ENCODE data around the gene SLC43A2.
"Not testable (repeated sequence)": the region's sequence is repeated elsewhere in the genome, so short reads cannot be mapped to it uniquely, and the experiment has no call there.

The SLC43A2 gene

DNA sequence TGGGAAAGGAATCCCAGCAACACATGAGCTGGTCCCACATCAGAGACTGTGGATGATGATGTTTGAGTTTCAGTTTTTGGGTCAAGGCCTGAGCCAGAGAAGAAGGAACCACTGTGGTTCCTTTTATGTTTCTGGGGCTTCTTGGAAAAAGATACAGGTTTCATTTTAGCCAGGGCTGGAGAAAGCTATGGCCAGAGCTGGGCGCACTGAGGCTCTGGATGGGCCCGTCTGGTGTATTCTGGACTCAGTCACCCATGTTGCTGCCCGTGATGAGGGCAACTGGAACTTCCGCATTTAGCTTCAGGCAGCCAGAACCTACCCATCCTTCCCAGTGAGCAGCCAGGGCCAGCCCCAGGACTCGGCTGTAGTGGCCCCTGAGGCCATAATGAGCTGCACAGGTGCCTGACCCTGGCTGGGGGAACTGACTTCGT is 51.0 kb downstream of the SLC43A2 start:
- TF ChIP-seq POLR2AphosphoS5 (IDR thresholded peaks at IDR 0.05; ENCODE audit: low read depth, low read length): no peak
- no peak for TF ChIP-seq TAF1 (IDR thresholded peaks at IDR 0.05; ENCODE audit: borderline replicate concordance, low read depth, low read length)
- no peak for TF ChIP-seq POLR2A (IDR thresholded peaks at IDR 0.05; ENCODE audit: low read depth, low read length)
- FAIRE-seq (no peak), DNase-seq (ENCODE audit: insufficient read length) (no peak)

DNA sequence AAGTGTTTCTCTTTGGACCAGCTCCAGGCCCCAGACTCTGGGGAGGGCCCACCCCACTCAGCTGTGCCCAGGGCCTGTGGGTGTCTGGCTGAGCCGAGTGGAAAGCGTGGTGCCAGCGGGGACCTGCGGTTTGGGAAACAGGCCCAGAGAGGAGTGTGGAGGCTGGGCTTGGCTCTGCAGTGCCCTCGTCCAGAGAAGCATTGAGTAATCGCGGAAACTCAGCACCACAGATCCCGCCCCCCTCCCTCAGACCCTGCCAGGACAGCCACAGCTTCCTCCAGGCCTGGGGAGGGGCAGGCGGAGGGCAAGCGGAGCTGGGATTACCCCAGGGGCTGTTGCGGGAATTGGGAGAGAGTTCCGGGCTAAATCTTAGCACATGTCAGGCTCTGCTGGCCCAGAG is 51.5 kb downstream of the SLC43A2 start:
- DNase-seq (ENCODE audit: insufficient read length): no peak
- no peak for FAIRE-seq
- TF ChIP-seq TAF1 (IDR thresholded peaks at IDR 0.05; ENCODE audit: borderline replicate concordance, low read depth, low read length): no peak
- TF ChIP-seq POLR2AphosphoS5 (IDR thresholded peaks at IDR 0.05; ENCODE audit: low read depth, low read length): no peak
- no peak for TF ChIP-seq POLR2A (IDR thresholded peaks at IDR 0.05; ENCODE audit: low read depth, low read length)

DNA sequence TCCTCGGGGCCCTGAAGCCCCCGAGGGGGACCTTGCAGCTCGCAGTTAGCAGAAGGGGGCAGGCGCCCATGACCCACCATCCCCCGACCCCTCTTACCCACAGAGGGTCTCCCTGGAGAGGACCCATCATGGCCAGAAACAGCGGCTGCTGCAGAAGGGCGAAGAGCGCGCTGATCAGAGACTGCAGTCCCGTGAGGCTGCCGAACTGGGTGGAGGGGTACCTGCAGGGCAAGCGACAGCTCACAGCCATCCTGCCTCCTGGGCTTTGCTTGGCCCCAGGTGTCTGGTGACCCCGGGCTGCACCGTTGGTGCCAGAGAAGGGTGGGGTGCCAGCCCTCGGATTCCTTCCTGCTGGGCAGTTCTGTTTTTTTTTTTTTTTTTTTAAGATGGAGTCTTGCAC is 52.1 kb downstream of the SLC43A2 start:
- no peak for FAIRE-seq
- TF ChIP-seq TAF1 (IDR thresholded peaks at IDR 0.05; ENCODE audit: borderline replicate concordance, low read depth, low read length) (no peak), POLR2AphosphoS5 (IDR thresholded peaks at IDR 0.05; ENCODE audit: low read depth, low read length) (no peak), POLR2A (IDR thresholded peaks at IDR 0.05; ENCODE audit: low read depth, low read length) (no peak)
- DNase-seq (ENCODE audit: insufficient read length): no peak

DNA sequence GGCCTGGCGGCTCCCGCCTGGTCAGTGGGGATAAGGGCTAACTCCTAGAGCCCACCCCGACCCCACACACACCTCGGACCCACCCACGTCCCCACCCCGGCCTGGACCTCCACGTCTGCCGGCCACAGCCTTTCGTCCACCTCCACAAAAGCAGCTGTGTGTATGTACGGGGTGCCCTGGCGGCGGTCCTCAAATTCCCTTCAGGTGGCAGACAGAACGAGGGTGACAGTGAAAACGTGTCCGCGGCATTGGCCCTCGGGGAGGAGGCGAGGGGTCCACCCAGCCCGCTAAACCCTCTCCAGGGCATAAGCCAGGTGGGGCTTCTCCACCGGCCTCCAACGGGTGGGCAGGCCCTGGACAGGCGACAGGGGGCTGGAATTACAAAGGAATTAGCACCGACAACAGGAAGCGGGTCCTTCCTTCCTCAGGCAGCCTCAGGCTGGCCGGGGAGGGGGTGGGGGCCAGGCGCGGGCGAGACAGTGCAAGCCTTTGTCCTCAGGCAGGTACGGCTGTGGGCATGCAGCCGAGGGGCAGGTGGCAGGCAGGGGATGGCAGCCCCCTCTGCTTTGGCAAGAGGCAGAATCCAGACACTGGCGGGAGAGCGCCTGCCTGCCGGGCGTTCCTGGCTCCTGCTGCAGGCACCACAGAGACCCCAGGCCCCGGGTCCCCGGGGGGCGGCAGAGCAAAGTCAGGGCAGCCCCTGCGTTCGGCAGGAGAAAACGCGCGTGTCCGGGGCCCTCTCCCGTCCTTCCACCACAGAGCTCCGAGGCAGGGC is 53.8 kb downstream of the SLC43A2 start:
- no peak for DNase-seq (ENCODE audit: insufficient read length)
- FAIRE-seq: no peak
- no peak for TF ChIP-seq TAF1 (IDR thresholded peaks at IDR 0.05; ENCODE audit: borderline replicate concordance, low read depth, low read length)
- TF ChIP-seq POLR2AphosphoS5 (IDR thresholded peaks at IDR 0.05; ENCODE audit: low read depth, low read length): no peak
- no peak for TF ChIP-seq POLR2A (IDR thresholded peaks at IDR 0.05; ENCODE audit: low read depth, low read length)

DNA sequence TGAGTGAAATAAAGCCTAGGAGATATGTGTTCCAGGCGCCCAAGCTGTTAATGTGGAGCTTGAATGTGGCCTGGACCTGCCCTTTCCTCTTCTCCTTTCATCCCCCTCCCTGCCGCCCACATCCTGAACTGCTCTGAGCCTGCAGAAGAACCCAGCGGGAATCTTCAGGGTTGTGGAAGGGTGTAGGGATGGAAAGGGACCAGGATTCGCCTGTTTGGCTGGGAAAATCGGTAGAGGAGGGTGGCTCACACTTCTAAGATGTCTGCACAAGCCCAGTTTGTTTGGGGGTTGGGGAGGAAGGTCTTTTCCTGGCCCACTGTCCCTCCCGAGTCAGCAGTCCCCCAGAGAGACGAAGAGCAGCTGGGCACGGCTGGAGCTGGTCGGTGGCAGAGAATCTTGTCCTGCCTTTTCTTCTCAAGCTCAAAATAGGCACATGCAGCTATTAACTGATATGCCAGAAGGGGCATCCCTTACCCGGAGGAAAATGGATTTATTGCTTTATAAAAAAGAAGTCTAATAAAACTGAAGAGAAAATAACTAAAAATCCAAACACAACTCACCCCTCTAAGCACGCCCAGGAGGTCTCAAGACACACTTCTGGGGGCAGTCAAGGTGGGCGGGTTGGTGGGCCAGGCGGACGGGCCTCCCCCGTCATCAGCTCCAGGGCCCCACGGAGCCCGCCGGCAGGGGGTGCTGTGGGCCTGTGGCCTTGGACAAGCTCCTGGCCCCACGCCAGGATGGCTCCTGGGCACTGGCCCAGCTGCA is 54.5 kb downstream of the SLC43A2 start:
- DNase-seq (ENCODE audit: insufficient read length) (peak; percentile 97), FAIRE-seq (peak; percentile 76)
- TF ChIP-seq POLR2AphosphoS5 (IDR thresholded peaks at IDR 0.05; ENCODE audit: low read depth, low read length) (peak; percentile 56; the same call in 1 of the 2 replicates), POLR2A (IDR thresholded peaks at IDR 0.05; ENCODE audit: low read depth, low read length) (no peak)

DNA sequence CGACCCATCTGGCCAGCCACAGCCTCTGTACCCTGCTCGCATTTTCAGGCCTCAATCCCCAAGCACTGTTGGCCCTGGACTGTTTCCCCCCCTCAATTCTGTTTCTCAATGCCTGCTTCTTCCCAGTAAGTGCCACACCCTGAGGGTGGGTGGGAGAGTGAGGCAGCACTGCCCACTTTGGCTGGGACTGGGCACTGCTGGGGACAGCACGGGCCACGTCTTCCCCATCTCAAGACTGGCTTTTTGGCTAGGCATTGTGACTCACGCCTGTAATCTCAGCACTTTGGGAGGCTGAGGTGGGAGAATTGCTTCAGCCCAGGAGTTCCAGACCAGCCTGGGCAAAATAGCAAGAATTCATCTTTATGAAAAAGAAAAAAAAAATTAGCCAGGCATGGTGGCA is 56.0 kb downstream of the SLC43A2 start:
- not testable (repeated sequence) for DNase-seq (ENCODE audit: insufficient read length)
- FAIRE-seq: peak; percentile 38

DNA sequence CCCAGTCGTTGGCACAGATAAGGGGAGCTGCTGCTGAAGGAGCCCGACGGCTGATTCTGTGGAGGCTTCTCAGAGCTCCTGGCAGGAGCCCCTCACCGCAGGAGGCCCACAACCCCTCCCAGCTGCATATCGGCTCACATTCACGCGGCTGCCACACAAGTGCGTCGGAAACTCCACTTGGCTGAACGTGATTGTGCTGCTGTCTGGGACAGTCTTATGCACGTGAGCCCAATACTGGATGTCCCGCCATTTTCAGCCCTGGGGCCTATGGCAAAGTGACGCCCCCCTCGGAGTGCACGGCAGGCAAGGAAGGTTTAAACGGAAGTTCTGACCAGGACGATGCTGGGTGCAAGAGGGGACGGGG is 57.3 kb downstream of the SLC43A2 start:
- TF ChIP-seq TAF1 (IDR thresholded peaks at IDR 0.05; ENCODE audit: borderline replicate concordance, low read depth, low read length) (no peak), POLR2A (IDR thresholded peaks at IDR 0.05; ENCODE audit: low read depth, low read length) (no peak), POLR2AphosphoS5 (IDR thresholded peaks at IDR 0.05; ENCODE audit: low read depth, low read length) (no peak)
- FAIRE-seq (no peak), DNase-seq (ENCODE audit: insufficient read length) (no peak)

DNA sequence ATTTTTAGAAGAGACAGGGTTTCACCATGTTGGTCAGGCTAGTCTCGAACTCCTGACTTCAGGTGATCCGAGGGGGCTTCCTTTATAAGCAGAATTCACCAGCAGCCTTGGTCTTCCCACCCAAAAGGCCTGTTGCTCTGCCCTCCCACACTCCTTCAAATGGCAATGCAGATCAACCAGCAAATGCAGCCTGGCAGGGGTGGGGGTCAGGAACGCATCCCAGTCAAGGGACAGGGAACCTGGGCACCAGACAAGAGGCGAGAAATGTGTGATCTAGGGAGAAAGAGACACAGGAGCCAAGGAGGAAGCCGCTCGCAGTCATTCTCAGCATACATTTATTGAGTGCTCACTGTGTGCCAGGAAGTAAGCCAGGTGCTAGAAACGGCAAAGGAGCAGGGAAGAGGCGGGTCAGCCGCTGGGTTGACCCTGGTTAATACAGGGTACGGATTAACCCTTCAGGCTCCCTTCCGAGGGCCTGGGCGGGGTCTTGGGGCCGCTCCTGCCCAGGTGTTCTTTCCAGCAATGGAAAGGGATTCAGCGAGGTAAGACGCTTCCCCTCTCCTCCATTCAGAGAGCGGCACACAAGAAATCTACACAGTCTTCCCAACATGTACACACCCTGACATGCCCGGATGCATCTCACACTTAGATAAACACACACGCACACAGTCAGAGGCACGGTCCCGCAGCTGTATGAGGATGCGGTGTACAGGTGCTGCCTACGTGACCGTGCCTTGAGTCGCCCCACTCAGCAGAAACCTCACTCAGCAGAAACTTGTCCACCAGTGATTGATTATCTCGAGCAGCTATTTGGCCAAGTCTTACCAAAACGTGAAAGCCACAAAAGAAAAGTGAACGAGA is 59.5 kb downstream of the SLC43A2 start:
- DNase-seq (ENCODE audit: insufficient read length): no peak
- no peak for FAIRE-seq
- TF ChIP-seq POLR2A (IDR thresholded peaks at IDR 0.05; ENCODE audit: low read depth, low read length) (no peak), TAF1 (IDR thresholded peaks at IDR 0.05; ENCODE audit: borderline replicate concordance, low read depth, low read length) (no peak), POLR2AphosphoS5 (IDR thresholded peaks at IDR 0.05; ENCODE audit: low read depth, low read length) (no peak)

DNA sequence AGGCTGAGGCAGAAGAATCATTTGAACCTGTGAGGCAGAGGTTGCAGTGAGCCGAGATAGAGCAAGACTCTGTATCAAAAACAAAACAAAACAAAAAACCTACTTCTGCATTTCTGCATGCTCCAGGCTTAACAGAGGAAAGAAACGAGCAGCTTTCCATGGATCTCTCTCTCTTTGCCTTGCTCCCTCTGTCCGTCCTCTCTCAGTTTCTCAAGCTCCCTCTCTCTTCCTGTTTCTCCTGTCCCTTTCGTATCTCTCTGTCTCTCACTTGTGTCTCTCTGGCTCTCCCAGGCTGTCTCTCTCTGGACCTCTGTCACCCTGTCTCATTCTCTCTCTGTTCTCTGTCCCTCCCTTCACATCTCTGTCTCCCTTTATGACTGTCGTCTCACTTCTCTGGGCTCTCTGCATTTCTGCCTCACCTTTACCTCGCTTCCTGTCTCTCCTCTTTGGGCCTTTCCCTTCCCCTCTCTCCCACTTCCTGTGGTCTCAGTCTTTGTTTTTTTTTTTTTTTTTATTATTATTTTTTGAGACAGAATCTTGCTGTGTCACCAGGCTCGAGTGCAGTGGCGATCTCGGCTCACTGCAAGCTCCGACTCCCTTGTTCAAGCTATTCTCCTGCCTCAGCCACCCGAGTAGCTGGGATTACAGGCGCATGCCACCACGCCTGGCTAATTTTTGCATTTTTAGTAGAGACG is 62.0 kb downstream of the SLC43A2 start:
- no peak for TF ChIP-seq POLR2AphosphoS5 (IDR thresholded peaks at IDR 0.05; ENCODE audit: low read depth, low read length)
- no peak for TF ChIP-seq POLR2A (IDR thresholded peaks at IDR 0.05; ENCODE audit: low read depth, low read length)
- no peak for TF ChIP-seq TAF1 (IDR thresholded peaks at IDR 0.05; ENCODE audit: borderline replicate concordance, low read depth, low read length)
- peak; percentile 89 for FAIRE-seq
- DNase-seq (ENCODE audit: insufficient read length): peak; percentile 53

DNA sequence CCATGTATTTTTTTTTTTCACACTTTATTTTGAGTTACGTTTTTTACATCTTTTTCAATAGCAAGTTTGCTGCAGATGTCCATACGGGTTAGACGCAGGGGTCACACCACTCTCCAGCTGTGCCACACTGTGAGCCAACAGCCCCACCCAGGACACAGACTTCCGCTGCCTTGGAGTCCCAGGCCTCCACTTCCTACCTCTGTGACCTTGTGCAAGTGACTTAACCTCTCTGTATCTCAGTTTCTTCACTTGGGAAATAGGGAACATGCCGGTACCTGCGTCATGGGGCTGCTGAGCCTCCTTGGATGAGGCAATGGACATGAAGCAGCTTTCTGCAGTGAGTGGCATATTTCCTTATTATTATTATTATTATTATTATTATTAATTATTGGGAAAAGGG is 62.8 kb downstream of the SLC43A2 start:
- FAIRE-seq (no peak), DNase-seq (ENCODE audit: insufficient read length) (no peak)
- TF ChIP-seq POLR2AphosphoS5 (IDR thresholded peaks at IDR 0.05; ENCODE audit: low read depth, low read length): no peak
- no peak for TF ChIP-seq POLR2A (IDR thresholded peaks at IDR 0.05; ENCODE audit: low read depth, low read length)
- TF ChIP-seq TAF1 (IDR thresholded peaks at IDR 0.05; ENCODE audit: borderline replicate concordance, low read depth, low read length): no peak
